Central memory CD8-positive, alpha-beta T cell (primary cell): ENCODE data around the gene GOLGA8R.
A peak's percentile ranks its signal among the peaks of the same experiment; 100 is the strongest.
"Not testable (repeated sequence)": the region's sequence is repeated elsewhere in the genome, so short reads cannot be mapped to it uniquely, and the experiment has no call there.

Source experiments
- ATAC-seq: fragments of 150-1000 bp; cut with Tn5 transposase; replicated peaks from 2 replicates; pipeline ENCODE4 v1.10.0; 2022; ENCODE audit warnings: mild to moderate bottlenecking, moderate FRiP score, moderate number of reproducible peaks; ENCODE audit not compliant: poor library complexity, severe bottlenecking; ENCODE audit errors: extremely low read depth
- DNase-seq, 2 donors: peaks; one replicate each; pipeline ENCODE4 v3.0.0; 2021; ENCODE audit warnings: low spot score in 2 of 2
- H3K27ac Mint-ChIP-seq: one replicate; pipeline ENCODE4 v1.8.0; 2022; ENCODE audit warnings: low read depth, mild to moderate bottlenecking, moderate library complexity, mixed read lengths
- H3K27me3 Mint-ChIP-seq: one replicate; pipeline ENCODE4 v1.8.0; 2022; ENCODE audit warnings: mixed read lengths
- H3K36me3 Mint-ChIP-seq: one replicate; pipeline ENCODE4 v1.8.0; 2022; ENCODE audit warnings: mild to moderate bottlenecking, moderate library complexity, mixed read lengths; ENCODE audit not compliant: insufficient read depth
- H3K4me1 Mint-ChIP-seq: one replicate; pipeline ENCODE4 v1.8.0; 2022; ENCODE audit warnings: mixed read lengths
- H3K4me3 Mint-ChIP-seq: one replicate; pipeline ENCODE4 v1.8.0; 2022; ENCODE audit warnings: mild to moderate bottlenecking, moderate library complexity, mixed read lengths
- H3K9me3 Mint-ChIP-seq: one replicate; pipeline ENCODE4 v1.8.0; 2022; ENCODE audit warnings: mixed read lengths

The GOLGA8R gene, protein sequence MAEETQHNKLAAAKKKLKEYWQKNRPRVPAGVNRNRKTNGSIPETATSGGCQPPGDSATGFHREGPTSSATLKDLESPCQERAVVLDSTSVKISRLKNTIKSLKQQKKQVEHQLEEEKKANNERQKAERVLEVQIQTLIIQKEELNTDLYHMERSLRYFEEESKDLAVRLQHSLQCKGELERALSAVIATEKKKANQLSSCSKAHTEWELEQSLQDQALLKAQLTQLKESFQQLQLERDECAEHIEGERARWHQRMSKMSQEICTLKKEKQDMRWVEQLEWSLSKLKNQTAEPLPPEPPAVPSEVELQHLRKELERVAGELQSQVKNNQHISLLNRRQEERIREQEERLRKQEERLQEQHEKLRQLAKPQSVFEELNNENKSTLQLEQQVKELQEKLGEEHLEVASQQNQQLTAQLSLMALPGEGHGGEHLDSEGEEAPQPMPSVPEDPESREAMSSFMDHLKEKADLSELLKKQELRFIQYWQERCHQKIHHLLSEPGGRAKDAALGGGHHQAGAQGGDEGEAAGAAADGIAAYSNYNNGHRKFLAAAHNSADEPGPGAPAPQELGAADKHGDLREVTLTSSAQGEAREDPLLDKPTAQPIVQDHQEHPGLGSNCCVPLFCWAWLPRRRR

DNA sequence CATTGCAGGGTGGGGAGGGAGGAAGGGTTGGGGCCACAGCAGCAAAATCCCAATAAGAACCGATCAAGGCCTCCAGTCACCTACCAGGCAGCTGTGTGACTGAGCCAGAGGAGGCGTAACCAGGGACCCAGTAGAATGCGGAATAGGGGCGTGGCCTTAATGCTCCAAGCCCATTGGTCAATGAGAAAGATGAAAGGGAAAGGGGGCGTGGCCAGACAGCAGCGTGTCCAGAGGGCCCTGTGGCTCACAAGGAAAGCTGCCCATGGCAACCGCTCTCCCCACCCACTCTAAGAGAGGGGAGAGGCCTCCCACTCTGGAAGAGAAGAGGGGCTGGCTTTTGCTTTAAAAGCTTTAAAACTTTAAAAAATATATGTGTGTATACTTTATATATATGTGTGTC, at the start of gene GOLGA8R:
GOLGA8R (minus strand) TSS at position 101 of the 400 bp plus-strand sequence; CDS start at position 3, 98 bp downstream.
- H3K27ac Mint-ChIP-seq, H3K27me3 Mint-ChIP-seq, H3K4me1 Mint-ChIP-seq, ATAC-seq, DNase-seq, H3K4me3 Mint-ChIP-seq, H3K9me3 Mint-ChIP-seq, H3K36me3 Mint-ChIP-seq: not testable (repeated sequence)

DNA sequence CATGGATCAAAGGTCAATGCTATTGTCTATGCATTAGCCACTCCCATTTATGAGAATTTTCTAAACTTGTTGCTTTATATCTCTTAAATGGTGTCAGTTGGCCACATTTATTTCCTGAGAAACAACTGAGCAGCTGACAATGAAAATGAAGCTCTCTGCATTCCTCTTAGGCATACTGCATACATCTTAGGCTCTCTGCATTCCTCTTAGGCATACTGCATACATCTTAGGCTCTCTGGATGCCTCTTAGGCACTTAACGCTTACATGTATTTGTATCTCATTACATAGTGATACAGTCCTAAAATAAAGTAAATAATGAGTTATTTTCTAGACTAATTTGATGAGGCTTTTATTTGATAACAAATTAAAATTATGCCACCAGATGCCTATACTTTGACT, 49.8 kb upstream of the GOLGA8R start:
- H3K36me3 Mint-ChIP-seq, H3K9me3 Mint-ChIP-seq: not testable (repeated sequence)

DNA sequence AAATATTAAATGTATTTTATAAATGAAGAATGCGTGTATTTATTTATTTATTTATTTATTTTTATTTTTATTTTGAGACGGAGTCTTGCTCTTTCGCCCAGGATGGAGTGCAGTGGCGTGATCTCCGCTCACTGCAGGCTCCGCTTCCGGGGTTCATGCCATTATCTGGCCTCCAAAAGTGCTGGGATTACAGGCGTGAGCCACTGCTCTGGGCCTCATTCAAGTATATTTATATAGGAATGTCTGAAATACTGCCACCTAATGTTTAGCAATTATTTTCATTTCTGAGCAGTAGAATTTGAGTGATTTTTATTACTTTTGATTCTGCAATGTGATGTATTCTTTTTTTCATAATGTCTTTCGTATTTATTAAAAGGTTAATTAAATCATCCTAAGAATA, 48.1 kb upstream of the GOLGA8R start:
- H3K9me3 Mint-ChIP-seq, H3K4me3 Mint-ChIP-seq, DNase-seq, H3K27me3 Mint-ChIP-seq, H3K4me1 Mint-ChIP-seq, H3K36me3 Mint-ChIP-seq, H3K27ac Mint-ChIP-seq, ATAC-seq: not testable (repeated sequence)

More for the DNA sequence above, 49.8 kb upstream of the GOLGA8R start:
- not testable (repeated sequence) for DNase-seq, H3K27me3 Mint-ChIP-seq, H3K4me3 Mint-ChIP-seq, H3K4me1 Mint-ChIP-seq, ATAC-seq, H3K27ac Mint-ChIP-seq

DNA sequence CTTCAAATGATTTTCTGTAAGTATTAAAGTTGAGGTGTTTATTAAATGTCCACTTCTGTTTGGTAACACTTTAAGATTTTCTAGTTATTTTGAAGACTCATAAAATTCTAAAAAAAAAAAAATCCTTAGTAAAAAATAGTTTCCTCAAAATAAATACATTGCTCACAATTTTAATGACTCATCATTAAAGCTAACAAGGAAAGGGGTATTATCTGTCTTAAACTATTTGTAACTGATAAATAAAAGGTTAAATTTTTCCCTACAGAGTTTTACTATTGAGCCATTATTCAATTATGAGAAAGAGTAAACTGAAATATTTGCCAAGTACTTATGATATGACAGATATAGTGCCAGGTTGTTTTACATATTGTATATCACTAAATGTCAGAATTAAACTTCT, 38.6 kb upstream of the GOLGA8R start:
- ATAC-seq, H3K27ac Mint-ChIP-seq, H3K27me3 Mint-ChIP-seq, H3K4me3 Mint-ChIP-seq, H3K9me3 Mint-ChIP-seq, H3K4me1 Mint-ChIP-seq, H3K36me3 Mint-ChIP-seq, DNase-seq: not testable (repeated sequence)

DNA sequence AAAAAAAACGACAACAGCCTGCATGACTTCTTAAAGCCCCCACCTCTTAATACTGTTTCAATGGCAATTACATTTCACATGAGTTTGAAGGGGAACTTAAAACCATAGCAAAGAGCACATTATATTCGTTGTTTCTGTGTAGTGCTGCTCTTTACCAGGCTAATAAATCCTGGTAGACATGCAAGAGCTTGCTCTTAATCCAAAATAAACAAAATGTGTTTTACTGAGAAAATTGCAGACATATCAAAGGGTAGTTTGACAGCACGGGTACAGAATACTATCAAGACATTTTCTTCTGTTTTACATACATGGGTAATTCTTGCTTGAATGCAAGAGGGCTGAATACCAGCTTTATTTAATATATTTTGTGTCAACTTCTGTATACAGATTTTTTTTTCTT, 24.3 kb upstream of the GOLGA8R start:
- H3K9me3 Mint-ChIP-seq, ATAC-seq, DNase-seq, H3K4me1 Mint-ChIP-seq, H3K36me3 Mint-ChIP-seq, H3K27ac Mint-ChIP-seq, H3K27me3 Mint-ChIP-seq, H3K4me3 Mint-ChIP-seq: not testable (repeated sequence)

DNA sequence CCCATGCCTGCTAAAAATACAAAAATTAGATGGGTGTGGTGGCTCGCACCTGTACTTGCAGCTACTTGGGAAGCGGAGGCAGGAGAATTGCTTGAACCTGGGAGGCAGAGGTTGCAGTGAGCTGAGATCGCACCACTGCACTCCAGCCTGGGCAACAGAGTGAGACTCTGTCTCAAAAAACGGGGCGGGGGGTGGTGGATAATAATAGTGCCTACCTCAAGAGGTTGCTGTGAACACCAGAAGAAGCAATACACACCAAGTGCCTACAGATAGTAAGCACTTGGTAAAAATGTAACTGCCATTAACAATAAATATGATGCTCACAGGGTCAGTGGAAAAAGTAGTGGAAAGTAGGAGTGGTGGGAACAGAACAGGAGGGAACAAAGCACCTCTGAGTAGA, 21.8 kb upstream of the GOLGA8R start:
- ATAC-seq, H3K36me3 Mint-ChIP-seq: not testable (repeated sequence)

DNA sequence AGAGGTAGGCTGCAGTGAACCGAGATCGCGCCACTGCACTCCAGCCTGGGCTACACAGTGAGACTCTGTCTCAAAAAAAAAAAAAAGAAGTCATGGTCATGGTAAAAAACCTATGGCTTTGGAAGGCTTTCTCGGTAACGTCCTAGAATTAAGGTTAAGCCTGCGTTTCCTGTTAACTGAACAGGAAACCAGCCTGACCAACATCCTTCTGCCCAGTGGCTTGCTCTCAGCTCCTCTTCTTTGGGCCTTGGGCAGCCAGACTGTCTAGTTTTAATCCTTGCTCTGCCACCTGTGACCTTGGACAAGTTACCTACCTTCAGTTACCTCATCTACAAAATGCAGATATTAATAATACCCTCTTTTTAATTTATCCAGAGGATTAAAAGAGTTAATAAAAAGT, 6.7 kb upstream of the GOLGA8R start:
- not testable (repeated sequence) for DNase-seq, ATAC-seq, H3K4me3 Mint-ChIP-seq, H3K27me3 Mint-ChIP-seq, H3K36me3 Mint-ChIP-seq, H3K4me1 Mint-ChIP-seq, H3K9me3 Mint-ChIP-seq, H3K27ac Mint-ChIP-seq

More for the DNA sequence above, 21.8 kb upstream of the GOLGA8R start:
- not testable (repeated sequence) for H3K4me1 Mint-ChIP-seq, H3K4me3 Mint-ChIP-seq, H3K27me3 Mint-ChIP-seq, H3K9me3 Mint-ChIP-seq, H3K27ac Mint-ChIP-seq, DNase-seq

DNA sequence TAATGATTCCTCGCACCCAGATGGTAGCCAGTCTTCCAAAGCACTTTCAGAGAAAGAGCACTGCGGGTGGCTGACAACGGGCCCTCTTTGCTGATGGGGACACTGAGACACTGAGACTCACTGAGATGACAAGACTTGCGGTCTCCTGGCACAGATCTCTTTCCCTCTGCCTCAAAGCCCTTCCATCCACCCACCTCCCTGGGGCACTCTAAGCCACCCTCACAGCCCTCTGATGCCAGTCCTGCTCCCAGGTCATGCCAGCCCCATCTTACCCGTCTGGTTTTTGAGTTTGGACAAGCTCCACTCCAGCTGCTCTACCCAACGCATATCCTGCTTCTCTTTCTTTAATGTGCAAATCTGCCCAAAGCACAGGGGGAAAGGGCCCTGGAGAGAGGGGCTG, 6.4 kb downstream of the GOLGA8R start:
- not testable (repeated sequence) for H3K36me3 Mint-ChIP-seq, H3K27me3 Mint-ChIP-seq, H3K4me1 Mint-ChIP-seq, DNase-seq, ATAC-seq, H3K4me3 Mint-ChIP-seq, H3K9me3 Mint-ChIP-seq, H3K27ac Mint-ChIP-seq

DNA sequence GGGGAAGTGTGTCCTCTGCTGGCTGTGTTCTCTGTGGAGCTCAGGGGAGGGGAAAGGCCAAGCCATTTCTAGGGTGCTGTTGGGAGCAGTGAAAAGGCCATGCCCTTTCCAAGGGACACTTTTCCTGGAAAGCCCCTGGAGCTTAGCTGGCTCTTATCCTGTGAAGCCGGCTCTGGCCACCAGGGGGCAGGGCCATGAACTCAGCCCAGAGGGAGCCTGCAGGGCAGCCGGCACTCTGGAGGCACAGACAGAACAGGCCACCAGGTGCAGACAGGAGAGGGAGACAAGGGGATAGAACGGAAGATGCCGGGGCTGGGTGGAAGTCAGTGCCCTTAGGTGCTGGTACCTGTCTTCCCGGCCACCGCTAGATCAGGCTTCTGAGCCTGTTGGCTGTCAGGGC, 15.1 kb downstream of the GOLGA8R start:
- not testable (repeated sequence) for H3K27me3 Mint-ChIP-seq, H3K4me1 Mint-ChIP-seq, H3K36me3 Mint-ChIP-seq, H3K4me3 Mint-ChIP-seq, H3K9me3 Mint-ChIP-seq, H3K27ac Mint-ChIP-seq
- ATAC-seq (peak; percentile 86), DNase-seq (peak in 1 of 2 donors; percentile 25)

DNA sequence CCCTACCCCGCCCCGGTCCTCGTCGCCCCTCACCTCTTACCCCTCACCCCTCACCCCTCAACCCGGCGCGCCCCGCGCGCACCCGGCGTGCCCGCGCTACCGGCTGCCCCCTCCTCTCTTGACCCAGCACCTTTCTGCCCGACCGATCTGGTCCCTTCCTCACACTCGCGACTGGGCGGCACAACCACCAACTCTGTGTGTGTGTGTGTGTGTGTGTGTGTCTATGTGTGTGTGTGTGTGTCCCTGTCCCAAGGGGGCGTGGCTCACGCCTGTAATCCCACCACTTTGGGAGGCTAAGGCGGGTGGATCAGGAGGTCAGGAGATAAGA, 20.4 kb downstream of the GOLGA8R start:
- ATAC-seq, H3K4me3 Mint-ChIP-seq, H3K27me3 Mint-ChIP-seq, DNase-seq, H3K9me3 Mint-ChIP-seq, H3K27ac Mint-ChIP-seq, H3K36me3 Mint-ChIP-seq, H3K4me1 Mint-ChIP-seq: not testable (repeated sequence)

DNA sequence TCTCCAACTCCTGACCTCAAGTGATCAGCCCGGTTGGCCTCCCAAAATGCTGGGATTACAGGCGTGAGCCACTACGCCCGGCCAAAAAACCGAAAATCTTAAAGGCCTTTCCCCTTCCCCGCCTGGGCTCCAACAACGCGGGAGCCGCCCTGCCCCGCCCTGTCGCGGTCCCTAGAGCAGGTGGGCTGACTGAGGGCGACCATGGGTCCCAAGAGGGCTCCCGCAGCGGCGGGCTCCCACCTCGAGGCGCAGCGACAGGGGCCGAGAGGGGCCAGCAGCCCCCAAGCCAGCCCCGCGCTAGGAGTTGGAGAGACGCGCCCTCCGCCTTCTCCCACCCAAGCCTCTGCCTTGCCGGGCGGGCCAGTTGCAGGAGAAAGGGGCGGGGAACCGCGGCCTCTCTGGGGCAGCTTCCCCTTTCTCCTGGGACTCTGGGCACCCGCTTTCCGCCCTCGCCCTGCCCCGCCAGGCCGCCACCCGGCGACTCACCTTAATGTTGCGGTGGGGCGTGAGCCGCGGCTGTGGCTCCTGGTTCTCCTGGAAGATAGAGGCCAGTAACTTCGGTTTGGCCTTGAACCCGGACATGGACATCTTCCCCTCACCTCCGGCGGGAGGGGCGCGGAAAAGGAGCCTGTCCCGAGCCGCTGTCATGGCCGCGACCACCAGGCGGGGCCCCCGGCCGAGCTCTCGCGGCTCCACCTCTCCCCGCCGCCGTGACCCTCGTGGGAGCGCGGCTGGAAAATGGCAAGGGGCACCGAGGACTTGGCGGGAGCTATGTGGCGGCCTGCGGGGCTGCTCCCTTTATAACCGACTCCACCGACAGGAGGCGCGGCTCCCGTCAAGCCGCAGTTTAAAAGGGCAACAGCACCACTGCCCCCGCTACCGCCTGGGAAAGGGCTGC, 21.0 kb downstream of the GOLGA8R start, which contains the start of gene CHRFAM7A:
CHRFAM7A (minus strand) TSS at position 775 of the 898 bp plus-strand sequence. CDS start 10,189 bp downstream, outside the sequence.
- DNase-seq, H3K27me3 Mint-ChIP-seq, H3K9me3 Mint-ChIP-seq, H3K36me3 Mint-ChIP-seq, H3K4me3 Mint-ChIP-seq, H3K27ac Mint-ChIP-seq, H3K4me1 Mint-ChIP-seq: not testable (repeated sequence)
- peak; percentile 71 for ATAC-seq

DNA sequence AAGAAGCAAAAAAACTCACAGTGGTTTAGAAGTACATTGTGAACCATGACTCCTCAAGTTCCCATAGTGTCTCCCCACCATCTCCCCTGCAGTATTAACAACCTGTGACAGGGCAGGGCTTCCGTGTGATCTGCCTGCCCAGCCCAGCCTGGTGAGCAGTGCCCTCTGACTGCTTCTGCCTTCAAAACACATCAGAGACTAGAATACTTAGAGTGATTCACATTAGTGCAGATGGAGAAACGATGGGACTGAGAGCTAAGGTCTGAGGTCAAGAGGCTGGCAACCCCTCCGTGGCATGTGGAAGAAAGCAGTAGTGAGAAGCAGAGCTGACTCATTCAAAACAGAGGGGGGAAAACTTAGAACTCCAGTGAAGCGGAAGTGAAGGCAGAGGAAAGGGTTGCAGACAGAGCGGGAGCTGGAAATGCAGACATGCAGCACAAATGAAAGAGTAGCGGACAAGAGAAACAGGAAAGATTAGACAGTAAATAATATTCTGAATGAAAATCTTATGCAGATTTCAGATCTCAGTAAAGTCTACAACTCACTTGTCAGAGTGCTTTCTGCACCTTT, 27.7 kb downstream of the GOLGA8R start:
- not testable (repeated sequence) for H3K4me3 Mint-ChIP-seq, H3K9me3 Mint-ChIP-seq, H3K4me1 Mint-ChIP-seq, DNase-seq, H3K27ac Mint-ChIP-seq, ATAC-seq, H3K36me3 Mint-ChIP-seq, H3K27me3 Mint-ChIP-seq
